Measurements from ENCODE around the gene LHPP. TPM values are rescaled to one million over a fixed set of nuclear protein-coding genes. Genes with fewer than 3 reads are reported as not detected.

LHPP gene
- polyA plus RNA-seq, 2 of the 4 experiments (the other 2 are of a cell fraction), result 14.4 to 18.6 TPM

DNA sequence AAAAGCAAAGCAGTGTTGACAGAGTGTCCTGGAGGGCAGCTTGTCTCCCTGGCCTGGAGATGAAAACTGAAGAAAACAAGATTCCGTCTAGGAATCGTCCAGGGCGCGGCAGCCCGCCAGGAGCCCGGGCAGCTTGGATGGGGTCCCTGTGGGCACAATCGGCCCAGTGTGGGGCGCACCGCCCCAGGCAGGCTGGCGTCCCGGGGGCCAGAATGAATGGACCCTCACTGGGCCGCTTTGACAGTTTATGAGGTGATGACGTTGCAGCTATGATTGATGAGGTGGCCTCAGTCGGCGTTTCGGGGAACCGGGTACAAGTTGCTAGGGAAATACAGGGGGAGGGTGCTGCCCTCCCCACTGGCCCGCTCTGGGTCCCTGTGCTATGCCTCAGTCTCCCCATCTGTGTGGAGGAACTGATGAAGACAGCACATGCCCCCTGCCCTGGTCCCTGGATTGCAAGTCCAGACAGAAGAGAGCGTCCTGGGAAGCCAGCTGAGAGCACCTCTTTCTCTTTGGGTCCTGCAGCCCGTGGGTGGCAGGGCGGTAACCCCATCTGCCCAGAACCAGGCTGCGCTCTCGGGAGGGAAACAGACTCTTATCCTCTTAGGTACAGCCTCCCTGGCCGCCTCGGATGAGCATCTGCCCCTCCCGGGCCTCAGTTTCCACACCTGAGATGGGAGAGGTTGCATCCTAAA is 131.3 kb downstream of the LHPP start:
- H3K4me1 ChIP-seq, result peaks cover 6% of the 10 kb centered on the region; the same call in 1 of the 3 replicates
- ATAC-seq (no peak), DNase-seq (ENCODE audit: low read depth in 1 of 2, low spot score in 1 of 2) (no peak), FAIRE-seq (no peak)
- POLR2A ChIA-PET, result no interaction called here
- CTCF ChIA-PET, result interaction anchor here (0.6 to 1.5 kb wide), 4 partner anchors 63 to 234 kb away, joined by 3 read pairs; no protein-coding TSS in a partner anchor
- H3K9me3 ChIP-seq, result peaks cover 7% of the 10 kb centered on the region
- H3K27ac ChIP-seq, result no peak overlapping the region
- TF ChIP-seq, protein P1, sequence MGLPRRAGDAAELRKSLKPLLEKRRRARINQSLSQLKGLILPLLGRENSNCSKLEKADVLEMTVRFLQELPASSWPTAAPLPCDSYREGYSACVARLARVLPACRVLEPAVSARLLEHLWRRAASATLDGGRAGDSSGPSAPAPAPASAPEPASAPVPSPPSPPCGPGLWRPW (IDR thresholded peaks at IDR 0.05), result no peak
- TF ChIP-seq, protein P2, sequence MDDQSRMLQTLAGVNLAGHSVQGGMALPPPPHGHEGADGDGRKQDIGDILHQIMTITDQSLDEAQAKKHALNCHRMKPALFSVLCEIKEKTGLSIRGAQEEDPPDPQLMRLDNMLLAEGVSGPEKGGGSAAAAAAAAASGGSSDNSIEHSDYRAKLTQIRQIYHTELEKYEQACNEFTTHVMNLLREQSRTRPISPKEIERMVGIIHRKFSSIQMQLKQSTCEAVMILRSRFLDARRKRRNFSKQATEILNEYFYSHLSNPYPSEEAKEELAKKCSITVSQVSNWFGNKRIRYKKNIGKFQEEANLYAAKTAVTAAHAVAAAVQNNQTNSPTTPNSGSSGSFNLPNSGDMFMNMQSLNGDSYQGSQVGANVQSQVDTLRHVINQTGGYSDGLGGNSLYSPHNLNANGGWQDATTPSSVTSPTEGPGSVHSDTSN (IDR thresholded peaks at IDR 0.05), result no peak
- TF ChIP-seq ZFP36 (IDR thresholded peaks at IDR 0.05; ENCODE audit: borderline replicate concordance, partially characterized antibody) (no peak), MYC (IDR thresholded peaks at IDR 0.05; ENCODE audit: borderline replicate concordance, low read length) (no peak), HOXA7 (CRISPR knock-in tag; IDR thresholded peaks at IDR 0.05) (no peak), ZC3H11A (IDR thresholded peaks at IDR 0.05) (no peak), JUNB (IDR thresholded peaks at IDR 0.05) (no peak), CBX2 (IDR thresholded peaks at IDR 0.05; ENCODE audit: borderline replicate concordance, low read depth) (no peak), RFX5 (IDR thresholded peaks at IDR 0.05) (no peak), SMC3 (IDR thresholded peaks at IDR 0.05) (no peak), E2F6 (IDR thresholded peaks at IDR 0.05; ENCODE audit: borderline replicate concordance, low read depth) (no peak), HOXB13 (CRISPR knock-in tag; IDR thresholded peaks at IDR 0.05; ENCODE audit: low read depth) (no peak)
- H3K4me3 ChIP-seq, result no peak overlapping the region
- WGBS (ENCODE audit: missing lambda C conversion rate), result 61% methylated on average over 24 of the region's 26 CpGs
- H3K4me2 ChIP-seq, result no peak overlapping the region

- DNase-seq (ENCODE audit: low read depth in 1 of 2, low spot score in 1 of 2), result no peak
- peaks cover 6% of the 10 kb centered on the region; the same call in 1 of the 3 replicates for H3K4me1 ChIP-seq
- no peak for TF ChIP-seq ZNF302 (CRISPR knock-in tag; IDR thresholded peaks at IDR 0.05)
- TF ChIP-seq FOSB (CRISPR knock-in tag; IDR thresholded peaks at IDR 0.05), result no peak
- TF ChIP-seq, protein P1 (IDR thresholded peaks at IDR 0.05), result no peak
- no peak for TF ChIP-seq JUN (IDR thresholded peaks at IDR 0.05)
- TF ChIP-seq, protein P3, sequence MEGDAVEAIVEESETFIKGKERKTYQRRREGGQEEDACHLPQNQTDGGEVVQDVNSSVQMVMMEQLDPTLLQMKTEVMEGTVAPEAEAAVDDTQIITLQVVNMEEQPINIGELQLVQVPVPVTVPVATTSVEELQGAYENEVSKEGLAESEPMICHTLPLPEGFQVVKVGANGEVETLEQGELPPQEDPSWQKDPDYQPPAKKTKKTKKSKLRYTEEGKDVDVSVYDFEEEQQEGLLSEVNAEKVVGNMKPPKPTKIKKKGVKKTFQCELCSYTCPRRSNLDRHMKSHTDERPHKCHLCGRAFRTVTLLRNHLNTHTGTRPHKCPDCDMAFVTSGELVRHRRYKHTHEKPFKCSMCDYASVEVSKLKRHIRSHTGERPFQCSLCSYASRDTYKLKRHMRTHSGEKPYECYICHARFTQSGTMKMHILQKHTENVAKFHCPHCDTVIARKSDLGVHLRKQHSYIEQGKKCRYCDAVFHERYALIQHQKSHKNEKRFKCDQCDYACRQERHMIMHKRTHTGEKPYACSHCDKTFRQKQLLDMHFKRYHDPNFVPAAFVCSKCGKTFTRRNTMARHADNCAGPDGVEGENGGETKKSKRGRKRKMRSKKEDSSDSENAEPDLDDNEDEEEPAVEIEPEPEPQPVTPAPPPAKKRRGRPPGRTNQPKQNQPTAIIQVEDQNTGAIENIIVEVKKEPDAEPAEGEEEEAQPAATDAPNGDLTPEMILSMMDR (IDR thresholded peaks at IDR 0.05), result no peak
- TF ChIP-seq ZSCAN20 (CRISPR knock-in tag; IDR thresholded peaks at IDR 0.05), result no peak
- TF ChIP-seq HOXB13 (CRISPR knock-in tag; IDR thresholded peaks at IDR 0.05; ENCODE audit: low read depth), result no peak
- H3K27ac ChIP-seq, result no peak overlapping the region
- no peak overlapping the region for H3K4me3 ChIP-seq
- ATAC-seq, result no peak
- ChIA-PET CTCF (interaction anchor here (1.2 to 1.5 kb wide), 3 partner anchors 9 to 69 kb away, joined by 3 read pairs; no protein-coding TSS in a partner anchor), POLR2A (no interaction called here)
- WGBS (ENCODE audit: missing lambda C conversion rate), result 58% methylated on average over 4 of the region's 17 CpGs
- H3K4me2 ChIP-seq, result no peak overlapping the region
- H3K9me3 ChIP-seq, result peaks cover 7% of the 10 kb centered on the region
- FAIRE-seq, result no peak
These were observed 131.9 kb downstream of the LHPP start for GRCh38 chr10:124593431-124593985.

DNA sequence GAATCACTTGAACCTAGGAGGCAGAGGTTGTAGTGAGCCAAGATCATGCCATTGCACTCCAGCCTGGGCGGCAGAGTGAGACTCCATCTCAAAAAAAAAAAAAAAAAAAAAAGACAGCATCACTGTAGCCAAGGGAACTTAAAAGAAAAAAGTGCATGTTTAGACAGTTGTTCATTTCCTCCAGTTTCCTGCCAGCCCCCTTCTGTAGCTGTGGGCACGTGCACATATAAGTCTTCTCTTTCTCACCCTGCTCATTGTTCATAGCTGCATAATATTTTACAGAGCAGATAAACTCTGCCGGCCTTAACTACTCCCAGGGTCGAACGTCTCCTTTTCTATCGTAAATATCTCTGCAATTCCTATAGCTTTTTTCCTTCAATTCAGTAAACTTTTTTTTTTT is 132.6 kb downstream of the LHPP start:
- ChIA-PET CTCF (interaction anchor here (0.6 to 1.5 kb wide), 4 partner anchors 8 to 1214 kb away, joined by 3 to 4 read pairs (median 3); no protein-coding TSS in a partner anchor), POLR2A (interaction anchor here (0.6 kb wide), 1 partner anchor 727 kb away, joined by 4 read pairs; no protein-coding TSS in a partner anchor)
- no peak for FAIRE-seq
- H3K4me3 ChIP-seq, result no peak overlapping the region
- no peak overlapping the region for H3K4me2 ChIP-seq
- H3K27ac ChIP-seq, result no peak overlapping the region
- no peak for DNase-seq (ENCODE audit: low read depth in 1 of 2, low spot score in 1 of 2)
- peaks cover 6% of the 10 kb centered on the region; the same call in 1 of the 3 replicates for H3K4me1 ChIP-seq
- no peak for ATAC-seq
- 73% methylated on average over 6 of the region's 6 CpGs for WGBS (ENCODE audit: missing lambda C conversion rate)
- peaks cover 7% of the 10 kb centered on the region for H3K9me3 ChIP-seq
- no peak for TF ChIP-seq CBX8 (IDR thresholded peaks at IDR 0.05)
- TF ChIP-seq POLR2A (IDR thresholded peaks at IDR 0.05; ENCODE audit: low read length), result no peak
- TF ChIP-seq, protein P4, sequence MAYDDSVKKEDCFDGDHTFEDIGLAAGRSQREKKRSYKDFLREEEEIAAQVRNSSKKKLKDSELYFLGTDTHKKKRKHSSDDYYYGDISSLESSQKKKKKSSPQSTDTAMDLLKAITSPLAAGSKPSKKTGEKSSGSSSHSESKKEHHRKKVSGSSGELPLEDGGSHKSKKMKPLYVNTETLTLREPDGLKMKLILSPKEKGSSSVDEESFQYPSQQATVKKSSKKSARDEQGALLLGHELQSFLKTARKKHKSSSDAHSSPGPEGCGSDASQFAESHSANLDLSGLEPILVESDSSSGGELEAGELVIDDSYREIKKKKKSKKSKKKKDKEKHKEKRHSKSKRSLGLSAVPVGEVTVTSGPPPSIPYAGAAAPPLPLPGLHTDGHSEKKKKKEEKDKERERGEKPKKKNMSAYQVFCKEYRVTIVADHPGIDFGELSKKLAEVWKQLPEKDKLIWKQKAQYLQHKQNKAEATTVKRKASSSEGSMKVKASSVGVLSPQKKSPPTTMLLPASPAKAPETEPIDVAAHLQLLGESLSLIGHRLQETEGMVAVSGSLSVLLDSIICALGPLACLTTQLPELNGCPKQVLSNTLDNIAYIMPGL (CRISPR knock-in tag; IDR thresholded peaks at IDR 0.05; ENCODE audit: borderline replicate concordance), result no peak
- no peak for TF ChIP-seq HEYL (CRISPR knock-in tag; IDR thresholded peaks at IDR 0.05)
- TF ChIP-seq, protein P5, sequence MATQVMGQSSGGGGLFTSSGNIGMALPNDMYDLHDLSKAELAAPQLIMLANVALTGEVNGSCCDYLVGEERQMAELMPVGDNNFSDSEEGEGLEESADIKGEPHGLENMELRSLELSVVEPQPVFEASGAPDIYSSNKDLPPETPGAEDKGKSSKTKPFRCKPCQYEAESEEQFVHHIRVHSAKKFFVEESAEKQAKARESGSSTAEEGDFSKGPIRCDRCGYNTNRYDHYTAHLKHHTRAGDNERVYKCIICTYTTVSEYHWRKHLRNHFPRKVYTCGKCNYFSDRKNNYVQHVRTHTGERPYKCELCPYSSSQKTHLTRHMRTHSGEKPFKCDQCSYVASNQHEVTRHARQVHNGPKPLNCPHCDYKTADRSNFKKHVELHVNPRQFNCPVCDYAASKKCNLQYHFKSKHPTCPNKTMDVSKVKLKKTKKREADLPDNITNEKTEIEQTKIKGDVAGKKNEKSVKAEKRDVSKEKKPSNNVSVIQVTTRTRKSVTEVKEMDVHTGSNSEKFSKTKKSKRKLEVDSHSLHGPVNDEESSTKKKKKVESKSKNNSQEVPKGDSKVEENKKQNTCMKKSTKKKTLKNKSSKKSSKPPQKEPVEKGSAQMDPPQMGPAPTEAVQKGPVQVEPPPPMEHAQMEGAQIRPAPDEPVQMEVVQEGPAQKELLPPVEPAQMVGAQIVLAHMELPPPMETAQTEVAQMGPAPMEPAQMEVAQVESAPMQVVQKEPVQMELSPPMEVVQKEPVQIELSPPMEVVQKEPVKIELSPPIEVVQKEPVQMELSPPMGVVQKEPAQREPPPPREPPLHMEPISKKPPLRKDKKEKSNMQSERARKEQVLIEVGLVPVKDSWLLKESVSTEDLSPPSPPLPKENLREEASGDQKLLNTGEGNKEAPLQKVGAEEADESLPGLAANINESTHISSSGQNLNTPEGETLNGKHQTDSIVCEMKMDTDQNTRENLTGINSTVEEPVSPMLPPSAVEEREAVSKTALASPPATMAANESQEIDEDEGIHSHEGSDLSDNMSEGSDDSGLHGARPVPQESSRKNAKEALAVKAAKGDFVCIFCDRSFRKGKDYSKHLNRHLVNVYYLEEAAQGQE (IDR thresholded peaks at IDR 0.05), result no peak
- TF ChIP-seq KDM5A (IDR thresholded peaks at IDR 0.05), result no peak
- TF ChIP-seq ZC3H11A (IDR thresholded peaks at IDR 0.05), result no peak
